HEK293 (cell line): ENCODE data around the gene F10.

Source experiments
- CTCF ChIA-PET: fragments of 350-600 bp; formaldehyde crosslinking; extraction: SDS; loops from one replicate; lab custom pipeline; 2021; ENCODE audit warnings: antibody characterized with exemption; lab: Yijun Ruan, JAX
- POLR2A ChIA-PET: fragments of 300-600 bp; formaldehyde crosslinking; extraction: SDS; loops from one replicate; lab custom pipeline; 2020; ENCODE audit warnings: antibody characterized with exemption, inconsistent platforms; lab: Yijun Ruan, JAX
- H3K27ac ChIP-seq: fragments of 200-500 bp; sonication (Bioruptor generic); 2 replicates; pipeline ENCODE4 v1.5.1; 2014; ENCODE audit warnings: low read depth, low read length, control low read depth, inconsistent platforms; ENCODE audit errors: extremely low read depth
- H3K36me3 ChIP-seq, 2 experiments: fragments of 200-500 bp in 1 of 2; sonication (Bioruptor generic) in 1 of 2; 1 replicate in 1 of 2; 2 replicates in 1 of 2; pipeline ENCODE4 v1.5.1; 2014 to 2017; ENCODE audit warnings: inconsistent platforms in 2 of 2, low read length in 2 of 2; ENCODE audit not compliant: control insufficient read depth in 2 of 2, insufficient read depth in 1 of 2
- H3K4me1 ChIP-seq: fragments of 200-500 bp; sonication (Bioruptor generic); 2 replicates; pipeline ENCODE4 v1.5.1; 2014; ENCODE audit warnings: mild to moderate bottlenecking, low read length, inconsistent platforms; ENCODE audit not compliant: control insufficient read depth, insufficient read depth
- H3K4me3 ChIP-seq: 2 replicates; pipeline ENCODE4 v1.5.1; 2011; ENCODE audit warnings: low read depth, mild to moderate bottlenecking, control low read depth, low read length, moderate library complexity
- H3K9me3 ChIP-seq: fragments of 200-500 bp; sonication (Bioruptor generic); 2 replicates; pipeline ENCODE4 v1.5.1; 2014; ENCODE audit warnings: low read depth, low read length, inconsistent platforms; ENCODE audit not compliant: control insufficient read depth, insufficient read depth
- BCL11A ChIP-seq: fragments of 450-650 bp; formaldehyde crosslinking; IDR thresholded peaks from 2 replicates; pipeline ENCODE4 v1.5.1; 2016; ENCODE audit warnings: low read depth, missing biosample characterization, missing genetic modification characterization
- HOXC10 ChIP-seq: sonication (generic); formaldehyde crosslinking; IDR thresholded peaks from 2 replicates; pipeline ENCODE4 v1.8.1; 2023; ENCODE audit warnings: mild to moderate bottlenecking, missing genetic modification reagents
- KLF7 ChIP-seq: fragments of 450-650 bp; formaldehyde crosslinking; IDR thresholded peaks from 2 replicates; pipeline ENCODE4 v1.5.1; 2016; ENCODE audit warnings: missing biosample characterization, missing genetic modification characterization, borderline replicate concordance
- OSR2 ChIP-seq: fragments of 450-650 bp; formaldehyde crosslinking; IDR thresholded peaks from 2 replicates; pipeline ENCODE4 v1.5.1; 2016; ENCODE audit warnings: missing biosample characterization, missing genetic modification characterization
- OVOL3 ChIP-seq: fragments of 450-650 bp; formaldehyde crosslinking; IDR thresholded peaks from 2 replicates; pipeline ENCODE4 v1.5.1; 2016; ENCODE audit warnings: missing biosample characterization, missing genetic modification characterization
- PRDM1 ChIP-seq: fragments of 450-650 bp; formaldehyde crosslinking; IDR thresholded peaks from 2 replicates; pipeline ENCODE4; 2016; ENCODE audit warnings: missing biosample characterization, missing genetic modification characterization
- SP3 ChIP-seq: fragments of 450-650 bp; formaldehyde crosslinking; IDR thresholded peaks from 2 replicates; pipeline ENCODE4 v1.5.1; 2016; ENCODE audit warnings: missing biosample characterization, missing genetic modification characterization
- TRIM28 ChIP-seq: IDR thresholded peaks from 2 replicates; pipeline ENCODE4 v1.6.1; 2011; ENCODE audit warnings: low read length, control low read depth, borderline replicate concordance
- ZBTB7A ChIP-seq: fragments of 450-650 bp; formaldehyde crosslinking; IDR thresholded peaks from 2 replicates; pipeline ENCODE4 v1.5.1; 2016; ENCODE audit warnings: low read depth, missing biosample characterization, missing genetic modification characterization
- ZNF112 ChIP-seq: fragments of 450-650 bp; formaldehyde crosslinking; IDR thresholded peaks from 2 replicates; pipeline ENCODE4 v1.5.0; 2017; ENCODE audit warnings: missing biosample characterization, missing genetic modification characterization
- ZNF169 ChIP-seq: fragments of 450-650 bp; formaldehyde crosslinking; IDR thresholded peaks from 2 replicates; pipeline ENCODE4 v1.5.1; 2016; ENCODE audit warnings: missing biosample characterization, missing genetic modification characterization
- ZNF174 ChIP-seq: fragments of 450-650 bp; formaldehyde crosslinking; IDR thresholded peaks from 2 replicates; pipeline ENCODE4 v1.5.0; 2017; ENCODE audit warnings: missing biosample characterization, mild to moderate bottlenecking, missing genetic modification characterization
- ZNF221 ChIP-seq: fragments of 450-650 bp; formaldehyde crosslinking; IDR thresholded peaks from 2 replicates; pipeline ENCODE4 v1.5.1; 2017; ENCODE audit warnings: missing biosample characterization, missing genetic modification characterization, borderline replicate concordance
- ZNF302 ChIP-seq: fragments of 450-650 bp; formaldehyde crosslinking; IDR thresholded peaks from 2 replicates; pipeline ENCODE4 v1.5.1; 2016; ENCODE audit warnings: missing biosample characterization, missing genetic modification characterization, low read depth
- ZNF423 ChIP-seq: fragments of 450-650 bp; formaldehyde crosslinking; IDR thresholded peaks from 2 replicates; pipeline ENCODE4 v1.5.1; 2016; ENCODE audit warnings: missing biosample characterization, missing genetic modification characterization
- ZNF426 ChIP-seq: fragments of 450-650 bp; formaldehyde crosslinking; IDR thresholded peaks from 2 replicates; pipeline ENCODE4 v1.5.1; 2017; ENCODE audit warnings: missing biosample characterization, missing genetic modification characterization, mild to moderate bottlenecking, inconsistent platforms, moderate library complexity
- ZNF433 ChIP-seq: fragments of 450-650 bp; formaldehyde crosslinking; IDR thresholded peaks from 2 replicates; pipeline ENCODE4 v1.5.1; 2016; ENCODE audit warnings: missing biosample characterization, missing genetic modification characterization, low read depth
- ZNF510 ChIP-seq: fragments of 450-650 bp; formaldehyde crosslinking; IDR thresholded peaks from 2 replicates; pipeline ENCODE4 v1.5.1; 2018; ENCODE audit warnings: mild to moderate bottlenecking, missing genetic modification characterization, missing biosample characterization; ENCODE audit not compliant: insufficient replicate concordance
- ZNF670 ChIP-seq: fragments of 450-650 bp; formaldehyde crosslinking; IDR thresholded peaks from 2 replicates; pipeline ENCODE4 v1.5.1; 2016; ENCODE audit warnings: missing biosample characterization, missing genetic modification characterization, low read depth
- ZNF843 ChIP-seq: fragments of 450-650 bp; formaldehyde crosslinking; IDR thresholded peaks from 2 replicates; pipeline ENCODE4 v1.5.1; 2016; ENCODE audit warnings: missing biosample characterization, missing genetic modification characterization
- TF ChIP-seq, protein P1 (sequence below): fragments of 450-650 bp; formaldehyde crosslinking; IDR thresholded peaks from 2 replicates; pipeline ENCODE4 v1.5.1; 2016; ENCODE audit warnings: missing biosample characterization, missing genetic modification characterization
- TF ChIP-seq, protein P2 (sequence below): fragments of 450-650 bp; formaldehyde crosslinking; IDR thresholded peaks from 2 replicates; pipeline ENCODE4 v1.5.1; 2017; ENCODE audit warnings: missing biosample characterization, missing genetic modification characterization
- TF ChIP-seq, protein P3 (sequence below): fragments of 450-650 bp; formaldehyde crosslinking; IDR thresholded peaks from 2 replicates; pipeline ENCODE4 v1.5.1; 2016; ENCODE audit warnings: missing biosample characterization, missing genetic modification characterization
- TF ChIP-seq, protein P4 (sequence below): fragments of 450-650 bp; formaldehyde crosslinking; IDR thresholded peaks from 2 replicates; pipeline ENCODE4 v1.5.1; 2016; ENCODE audit warnings: missing biosample characterization, missing genetic modification characterization
- TF ChIP-seq, protein P5 (sequence below): fragments of 450-650 bp; formaldehyde crosslinking; IDR thresholded peaks from 2 replicates; pipeline ENCODE4 v1.5.1; 2016; ENCODE audit warnings: missing biosample characterization, missing genetic modification characterization
- TF ChIP-seq, protein P6 (sequence below): fragments of 450-650 bp; formaldehyde crosslinking; IDR thresholded peaks from 2 replicates; pipeline ENCODE4 v1.5.1; 2016; ENCODE audit warnings: missing biosample characterization, missing genetic modification characterization

Gene F10

DNA sequence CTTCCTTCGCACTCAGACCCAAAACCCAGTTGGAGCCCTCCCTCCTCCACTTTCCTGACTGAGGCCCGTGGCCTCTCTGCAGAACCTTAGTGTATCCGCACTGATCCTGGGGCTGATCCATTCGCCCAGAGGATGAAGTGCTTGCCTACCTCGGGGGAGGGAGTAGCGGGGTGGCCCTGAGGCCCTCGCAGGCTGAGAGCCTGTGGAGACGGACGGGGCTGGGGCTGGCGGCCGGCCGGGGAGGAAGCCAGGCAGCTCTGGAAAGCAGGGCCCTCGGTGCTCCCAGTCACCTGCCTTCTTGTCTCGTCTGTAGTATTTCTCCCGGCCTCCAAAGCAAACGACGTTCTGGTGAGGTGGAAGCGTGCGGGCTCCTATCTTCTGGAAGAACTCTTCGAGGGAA lies 37.1 kb downstream of the F10 start:
- CTCF ChIA-PET = no interaction called here

DNA sequence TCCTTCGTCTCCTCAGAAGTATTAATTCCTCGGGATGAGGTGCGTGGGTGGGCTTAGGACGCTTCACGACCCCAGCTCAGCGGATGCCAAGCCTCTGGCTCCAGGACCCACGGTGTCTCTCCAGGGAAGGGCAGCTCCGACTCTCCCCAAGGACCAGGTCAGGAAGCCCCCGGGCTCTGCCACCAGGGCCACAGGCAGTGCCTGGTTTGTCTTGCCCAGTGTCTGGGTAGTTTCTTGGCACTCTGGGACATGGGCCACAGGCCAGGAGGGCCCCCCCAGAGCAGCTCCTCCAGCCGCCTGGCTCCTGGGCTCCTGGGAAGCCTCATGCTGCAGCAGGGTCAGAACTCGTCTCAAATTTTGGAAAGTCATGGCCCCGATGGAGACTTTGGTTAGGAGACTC lies 38.4 kb downstream of the F10 start:
- no peaks in the 10 kb centered on the region for H3K36me3 ChIP-seq
- no peak overlapping the region for H3K27ac ChIP-seq
- no peak overlapping the region for H3K4me3 ChIP-seq
- no peaks in the 10 kb centered on the region for H3K4me1 ChIP-seq
- CTCF ChIA-PET = interaction anchor here (0.7 kb wide), 1 partner anchor 49 kb away, joined by 3 read pairs; no protein-coding TSS in a partner anchor
- POLR2A ChIA-PET = no interaction called here
- H3K9me3 ChIP-seq = no peaks in the 10 kb centered on the region
- TF ChIP-seq ZBTB7A (tag by site-specific recombination) (no peak), ZNF112 (tag by site-specific recombination) (no peak), ZNF423 (no peak), PRDM1 (no peak), ZNF302 (tag by site-specific recombination) (no peak), ZNF510 (no peak), SP3 (tag by site-specific recombination) (no peak), HOXC10 (no peak), ZNF426 (tag by site-specific recombination) (no peak)
- TF ChIP-seq, protein P1, sequence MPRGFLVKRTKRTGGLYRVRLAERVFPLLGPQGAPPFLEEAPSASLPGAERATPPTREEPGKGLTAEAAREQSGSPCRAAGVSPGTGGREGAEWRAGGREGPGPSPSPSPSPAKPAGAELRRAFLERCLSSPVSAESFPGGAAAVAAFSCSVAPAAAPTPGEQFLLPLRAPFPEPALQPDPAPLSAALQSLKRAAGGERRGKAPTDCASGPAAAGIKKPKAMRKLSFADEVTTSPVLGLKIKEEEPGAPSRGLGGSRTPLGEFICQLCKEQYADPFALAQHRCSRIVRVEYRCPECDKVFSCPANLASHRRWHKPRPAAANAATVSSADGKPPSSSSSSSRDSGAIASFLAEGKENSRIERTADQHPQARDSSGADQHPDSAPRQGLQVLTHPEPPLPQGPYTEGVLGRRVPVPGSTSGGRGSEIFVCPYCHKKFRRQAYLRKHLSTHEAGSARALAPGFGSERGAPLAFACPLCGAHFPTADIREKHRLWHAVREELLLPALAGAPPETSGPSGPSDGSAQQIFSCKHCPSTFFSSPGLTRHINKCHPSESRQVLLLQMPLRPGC (tag by site-specific recombination) = no peak
- TF ChIP-seq, protein P2, sequence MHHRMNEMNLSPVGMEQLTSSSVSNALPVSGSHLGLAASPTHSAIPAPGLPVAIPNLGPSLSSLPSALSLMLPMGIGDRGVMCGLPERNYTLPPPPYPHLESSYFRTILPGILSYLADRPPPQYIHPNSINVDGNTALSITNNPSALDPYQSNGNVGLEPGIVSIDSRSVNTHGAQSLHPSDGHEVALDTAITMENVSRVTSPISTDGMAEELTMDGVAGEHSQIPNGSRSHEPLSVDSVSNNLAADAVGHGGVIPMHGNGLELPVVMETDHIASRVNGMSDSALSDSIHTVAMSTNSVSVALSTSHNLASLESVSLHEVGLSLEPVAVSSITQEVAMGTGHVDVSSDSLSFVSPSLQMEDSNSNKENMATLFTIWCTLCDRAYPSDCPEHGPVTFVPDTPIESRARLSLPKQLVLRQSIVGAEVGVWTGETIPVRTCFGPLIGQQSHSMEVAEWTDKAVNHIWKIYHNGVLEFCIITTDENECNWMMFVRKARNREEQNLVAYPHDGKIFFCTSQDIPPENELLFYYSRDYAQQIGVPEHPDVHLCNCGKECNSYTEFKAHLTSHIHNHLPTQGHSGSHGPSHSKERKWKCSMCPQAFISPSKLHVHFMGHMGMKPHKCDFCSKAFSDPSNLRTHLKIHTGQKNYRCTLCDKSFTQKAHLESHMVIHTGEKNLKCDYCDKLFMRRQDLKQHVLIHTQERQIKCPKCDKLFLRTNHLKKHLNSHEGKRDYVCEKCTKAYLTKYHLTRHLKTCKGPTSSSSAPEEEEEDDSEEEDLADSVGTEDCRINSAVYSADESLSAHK (tag by site-specific recombination) = no peak
- TF ChIP-seq, protein P3, sequence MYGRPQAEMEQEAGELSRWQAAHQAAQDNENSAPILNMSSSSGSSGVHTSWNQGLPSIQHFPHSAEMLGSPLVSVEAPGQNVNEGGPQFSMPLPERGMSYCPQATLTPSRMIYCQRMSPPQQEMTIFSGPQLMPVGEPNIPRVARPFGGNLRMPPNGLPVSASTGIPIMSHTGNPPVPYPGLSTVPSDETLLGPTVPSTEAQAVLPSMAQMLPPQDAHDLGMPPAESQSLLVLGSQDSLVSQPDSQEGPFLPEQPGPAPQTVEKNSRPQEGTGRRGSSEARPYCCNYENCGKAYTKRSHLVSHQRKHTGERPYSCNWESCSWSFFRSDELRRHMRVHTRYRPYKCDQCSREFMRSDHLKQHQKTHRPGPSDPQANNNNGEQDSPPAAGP (tag by site-specific recombination) = no peak

More for the DNA sequence above, 37.1 kb downstream of the F10 start:
- no peak overlapping the region for H3K27ac ChIP-seq
- H3K36me3 ChIP-seq = no peaks in the 10 kb centered on the region
- no peaks in the 10 kb centered on the region for H3K9me3 ChIP-seq
- POLR2A ChIA-PET = interaction anchor here (0.7 kb wide), 1 partner anchor 196 kb away, joined by 6 read pairs; no protein-coding TSS in a partner anchor
- H3K4me3 ChIP-seq = no peak overlapping the region
- no peaks in the 10 kb centered on the region; the same call in 1 of the 2 replicates for H3K4me1 ChIP-seq
- TF ChIP-seq ZNF302 (tag by site-specific recombination) (no peak), ZNF843 (tag by site-specific recombination) (no peak), TRIM28 (no peak), ZNF433 (no peak), ZNF169 (tag by site-specific recombination) (no peak), KLF7 (tag by site-specific recombination) (no peak), OVOL3 (tag by site-specific recombination) (no peak), ZNF221 (tag by site-specific recombination) (no peak), ZNF112 (tag by site-specific recombination) (no peak), ZNF174 (tag by site-specific recombination) (no peak), BCL11A (tag by site-specific recombination) (no peak), OSR2 (no peak), ZNF670 (tag by site-specific recombination) (no peak)
- TF ChIP-seq, protein P4, sequence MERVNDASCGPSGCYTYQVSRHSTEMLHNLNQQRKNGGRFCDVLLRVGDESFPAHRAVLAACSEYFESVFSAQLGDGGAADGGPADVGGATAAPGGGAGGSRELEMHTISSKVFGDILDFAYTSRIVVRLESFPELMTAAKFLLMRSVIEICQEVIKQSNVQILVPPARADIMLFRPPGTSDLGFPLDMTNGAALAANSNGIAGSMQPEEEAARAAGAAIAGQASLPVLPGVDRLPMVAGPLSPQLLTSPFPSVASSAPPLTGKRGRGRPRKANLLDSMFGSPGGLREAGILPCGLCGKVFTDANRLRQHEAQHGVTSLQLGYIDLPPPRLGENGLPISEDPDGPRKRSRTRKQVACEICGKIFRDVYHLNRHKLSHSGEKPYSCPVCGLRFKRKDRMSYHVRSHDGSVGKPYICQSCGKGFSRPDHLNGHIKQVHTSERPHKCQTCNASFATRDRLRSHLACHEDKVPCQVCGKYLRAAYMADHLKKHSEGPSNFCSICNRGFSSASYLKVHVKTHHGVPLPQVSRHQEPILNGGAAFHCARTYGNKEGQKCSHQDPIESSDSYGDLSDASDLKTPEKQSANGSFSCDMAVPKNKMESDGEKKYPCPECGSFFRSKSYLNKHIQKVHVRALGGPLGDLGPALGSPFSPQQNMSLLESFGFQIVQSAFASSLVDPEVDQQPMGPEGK (tag by site-specific recombination) = no peak
- TF ChIP-seq, protein P5, sequence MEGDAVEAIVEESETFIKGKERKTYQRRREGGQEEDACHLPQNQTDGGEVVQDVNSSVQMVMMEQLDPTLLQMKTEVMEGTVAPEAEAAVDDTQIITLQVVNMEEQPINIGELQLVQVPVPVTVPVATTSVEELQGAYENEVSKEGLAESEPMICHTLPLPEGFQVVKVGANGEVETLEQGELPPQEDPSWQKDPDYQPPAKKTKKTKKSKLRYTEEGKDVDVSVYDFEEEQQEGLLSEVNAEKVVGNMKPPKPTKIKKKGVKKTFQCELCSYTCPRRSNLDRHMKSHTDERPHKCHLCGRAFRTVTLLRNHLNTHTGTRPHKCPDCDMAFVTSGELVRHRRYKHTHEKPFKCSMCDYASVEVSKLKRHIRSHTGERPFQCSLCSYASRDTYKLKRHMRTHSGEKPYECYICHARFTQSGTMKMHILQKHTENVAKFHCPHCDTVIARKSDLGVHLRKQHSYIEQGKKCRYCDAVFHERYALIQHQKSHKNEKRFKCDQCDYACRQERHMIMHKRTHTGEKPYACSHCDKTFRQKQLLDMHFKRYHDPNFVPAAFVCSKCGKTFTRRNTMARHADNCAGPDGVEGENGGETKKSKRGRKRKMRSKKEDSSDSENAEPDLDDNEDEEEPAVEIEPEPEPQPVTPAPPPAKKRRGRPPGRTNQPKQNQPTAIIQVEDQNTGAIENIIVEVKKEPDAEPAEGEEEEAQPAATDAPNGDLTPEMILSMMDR (tag by site-specific recombination) = no peak
- TF ChIP-seq, protein P6, sequence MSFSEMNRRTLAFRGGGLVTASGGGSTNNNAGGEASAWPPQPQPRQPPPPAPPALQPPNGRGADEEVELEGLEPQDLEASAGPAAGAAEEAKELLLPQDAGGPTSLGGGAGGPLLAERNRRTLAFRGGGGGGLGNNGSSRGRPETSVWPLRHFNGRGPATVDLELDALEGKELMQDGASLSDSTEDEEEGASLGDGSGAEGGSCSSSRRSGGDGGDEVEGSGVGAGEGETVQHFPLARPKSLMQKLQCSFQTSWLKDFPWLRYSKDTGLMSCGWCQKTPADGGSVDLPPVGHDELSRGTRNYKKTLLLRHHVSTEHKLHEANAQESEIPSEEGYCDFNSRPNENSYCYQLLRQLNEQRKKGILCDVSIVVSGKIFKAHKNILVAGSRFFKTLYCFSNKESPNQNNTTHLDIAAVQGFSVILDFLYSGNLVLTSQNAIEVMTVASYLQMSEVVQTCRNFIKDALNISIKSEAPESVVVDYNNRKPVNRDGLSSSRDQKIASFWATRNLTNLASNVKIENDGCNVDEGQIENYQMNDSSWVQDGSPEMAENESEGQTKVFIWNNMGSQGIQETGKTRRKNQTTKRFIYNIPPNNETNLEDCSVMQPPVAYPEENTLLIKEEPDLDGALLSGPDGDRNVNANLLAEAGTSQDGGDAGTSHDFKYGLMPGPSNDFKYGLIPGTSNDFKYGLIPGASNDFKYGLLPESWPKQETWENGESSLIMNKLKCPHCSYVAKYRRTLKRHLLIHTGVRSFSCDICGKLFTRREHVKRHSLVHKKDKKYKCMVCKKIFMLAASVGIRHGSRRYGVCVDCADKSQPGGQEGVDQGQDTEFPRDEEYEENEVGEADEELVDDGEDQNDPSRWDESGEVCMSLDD (tag by site-specific recombination) = no peak
